Mesendoderm (in vitro differentiated cells): ENCODE measurements around the gene PITPNC1.

Experiments used
- DNase-seq: peaks from one replicate; pipeline ENCODE4 v3.0.0; 2013
- H2AK5ac ChIP-seq: 2 replicates; pipeline ENCODE4 v1.6.1; 2013; ENCODE audit warnings: low read length, inconsistent platforms
- H2BK120ac ChIP-seq: 2 replicates; pipeline ENCODE4 v1.6.1; 2013; ENCODE audit warnings: low read depth, mild to moderate bottlenecking, low read length, moderate library complexity, mixed read lengths
- H2BK15ac ChIP-seq: replicated peaks from 2 replicates; pipeline ENCODE4 v1.6.1; 2013; ENCODE audit warnings: low read depth, mild to moderate bottlenecking, moderate library complexity
- H2BK5ac ChIP-seq: 2 replicates; pipeline ENCODE4 v1.6.1; 2013; ENCODE audit warnings: low read length, inconsistent platforms
- H3K18ac ChIP-seq: 2 replicates; pipeline ENCODE4 v1.6.1; 2013; ENCODE audit warnings: mild to moderate bottlenecking, low read length, mixed read lengths
- H3K23ac ChIP-seq: one replicate; pipeline ENCODE4 v1.6.1; 2013; ENCODE audit warnings: low read length
- H3K27ac ChIP-seq: 2 replicates; pipeline ENCODE4 v1.5.1; 2013; ENCODE audit warnings: low read depth, mild to moderate bottlenecking, inconsistent platforms, low read length, moderate library complexity
- H3K27me3 ChIP-seq: 2 replicates; pipeline ENCODE4 v1.6.1; 2013; ENCODE audit warnings: low read length, control low read depth, mild to moderate bottlenecking, inconsistent platforms; ENCODE audit not compliant: insufficient read depth, poor library complexity
- H3K36me3 ChIP-seq: 2 replicates; pipeline ENCODE4 v1.6.1; 2013; ENCODE audit warnings: low read length, inconsistent platforms; ENCODE audit not compliant: control insufficient read depth, insufficient read depth
- H3K4ac ChIP-seq: one replicate; pipeline ENCODE4 v1.6.1; 2013; ENCODE audit warnings: low read depth, mild to moderate bottlenecking, low read length, moderate library complexity
- H3K4me1 ChIP-seq: 2 replicates; pipeline ENCODE4 v1.6.1; 2013; ENCODE audit warnings: low read depth, low read length, inconsistent platforms; ENCODE audit not compliant: control insufficient read depth
- H3K4me2 ChIP-seq: 2 replicates; pipeline ENCODE4 v1.6.1; 2013; ENCODE audit warnings: low read length
- H3K4me3 ChIP-seq: 2 replicates; pipeline ENCODE4 v1.5.1; 2013; ENCODE audit warnings: mild to moderate bottlenecking, low read length
- H3K56ac ChIP-seq: one replicate; pipeline ENCODE4 v1.6.1; 2013; ENCODE audit warnings: low read length
- H3K79me1 ChIP-seq: 2 replicates; pipeline ENCODE4 v1.6.1; 2013; ENCODE audit warnings: low read length, inconsistent platforms
- H3K79me2 ChIP-seq: 2 replicates; pipeline ENCODE4 v1.6.1; 2013; ENCODE audit warnings: mild to moderate bottlenecking, low read length; ENCODE audit not compliant: control insufficient read depth, insufficient read depth
- H3K9ac ChIP-seq: 2 replicates; pipeline ENCODE4 v1.6.1; 2013; ENCODE audit warnings: low read length, inconsistent platforms
- H4K5ac ChIP-seq: one replicate; pipeline ENCODE4 v1.6.1; 2013; ENCODE audit warnings: low read length
- H4K8ac ChIP-seq: one replicate; pipeline ENCODE4 v1.6.1; 2013; ENCODE audit warnings: low read depth, mild to moderate bottlenecking, control low read depth, low read length, moderate library complexity
- WGBS: extraction: QIAGEN DNeasy Blood & Tissue Kit; methylation state at CpG from one replicate; pipeline ENCODE4 v1.1.7; 2013; ENCODE audit warnings: low lambda C conversion rate, missing lambda C conversion rate; ENCODE audit not compliant: insufficient coverage; ENCODE audit errors: extremely low coverage; 5-methylcytosine and 5-hydroxymethylcytosine counted together

The PITPNC1 gene

GRCh38 chr17:67500261-67500660 is 123.2 kb downstream of the PITPNC1 start:
- H3K18ac ChIP-seq: no peak overlapping the region
- no peaks in the 10 kb centered on the region for H3K27me3 ChIP-seq
- no peak overlapping the region for H4K5ac ChIP-seq
- H3K56ac ChIP-seq: no peak overlapping the region
- H3K27ac ChIP-seq: no peak overlapping the region
- H2BK15ac ChIP-seq: no peak overlapping the region
- no peak overlapping the region for H3K9ac ChIP-seq
- H3K4me2 ChIP-seq: no peak overlapping the region
- no peak overlapping the region for H2BK5ac ChIP-seq
- no peaks in the 10 kb centered on the region for H3K36me3 ChIP-seq
- no CpG with 5 or more reads among the region's 2 CpGs for WGBS
- H3K4me1 ChIP-seq: no peaks in the 10 kb centered on the region
- H3K79me1 ChIP-seq: no peaks in the 10 kb centered on the region
- no peak overlapping the region for H3K4ac ChIP-seq
- H3K23ac ChIP-seq: no peak overlapping the region
- no peak for DNase-seq
- H3K4me3 ChIP-seq: no peak overlapping the region
- H3K79me2 ChIP-seq: peaks cover 3% of the 10 kb centered on the region
- no peak overlapping the region for H2BK120ac ChIP-seq
- no peak overlapping the region for H2AK5ac ChIP-seq
- no peak overlapping the region for H4K8ac ChIP-seq

GRCh38 chr17:67500677-67501300 is 123.7 kb downstream of the PITPNC1 start:
- H3K27me3 ChIP-seq: no peaks in the 10 kb centered on the region
- no peak overlapping the region for H3K4me2 ChIP-seq
- no peak overlapping the region for H3K4ac ChIP-seq
- H3K27ac ChIP-seq: no peak overlapping the region
- H3K36me3 ChIP-seq: no peaks in the 10 kb centered on the region
- H2BK5ac ChIP-seq: no peak overlapping the region
- no peak overlapping the region for H3K18ac ChIP-seq
- no peak overlapping the region for H2BK120ac ChIP-seq
- DNase-seq: no peak
- no peak overlapping the region for H4K5ac ChIP-seq
- no peak overlapping the region for H3K23ac ChIP-seq
- H3K79me2 ChIP-seq: peaks cover 3% of the 10 kb centered on the region
- H3K56ac ChIP-seq: no peak overlapping the region
- no peak overlapping the region for H2BK15ac ChIP-seq
- H3K4me3 ChIP-seq: no peak overlapping the region
- no peak overlapping the region for H2AK5ac ChIP-seq
- H3K4me1 ChIP-seq: no peaks in the 10 kb centered on the region
- no peak overlapping the region for H4K8ac ChIP-seq
- H3K79me1 ChIP-seq: peaks cover 1% of the 10 kb centered on the region
- no CpG with 5 or more reads among the region's 11 CpGs for WGBS
- H3K9ac ChIP-seq: no peak overlapping the region

- Histone ChIP-seq H3K4me2 (no peak overlapping the region), H3K79me2 (peaks cover 3% of the 10 kb centered on the region), H3K56ac (no peak overlapping the region), H3K18ac (no peak overlapping the region), H2AK5ac (no peak overlapping the region), H3K4me1 (no peaks in the 10 kb centered on the region), H2BK15ac (no peak overlapping the region), H4K8ac (no peak overlapping the region), H3K23ac (no peak overlapping the region), H2BK120ac (no peak overlapping the region), H3K27me3 (no peaks in the 10 kb centered on the region), H3K36me3 (no peaks in the 10 kb centered on the region), H3K27ac (no peak overlapping the region), H2BK5ac (no peak overlapping the region), H3K4ac (no peak overlapping the region), H3K4me3 (no peak overlapping the region), H4K5ac (no peak overlapping the region), H3K79me1 (peaks cover 3% of the 10 kb centered on the region), H3K9ac (no peak overlapping the region)
- WGBS: no CpG with 5 or more reads among the region's 3 CpGs
- DNase-seq: no peak
Observed at GRCh38 chr17:67502151-67502550, 125.1 kb downstream of the PITPNC1 start.

- Histone ChIP-seq H4K8ac (no peak overlapping the region), H2AK5ac (no peak overlapping the region), H3K27me3 (no peaks in the 10 kb centered on the region), H2BK120ac (no peak overlapping the region), H3K4me3 (no peak overlapping the region), H3K79me2 (peaks cover 4% of the 10 kb centered on the region), H3K23ac (no peak overlapping the region), H3K9ac (no peak overlapping the region), H2BK15ac (no peak overlapping the region), H3K79me1 (peaks cover 3% of the 10 kb centered on the region), H2BK5ac (no peak overlapping the region), H3K36me3 (no peaks in the 10 kb centered on the region), H3K56ac (no peak overlapping the region), H3K27ac (no peak overlapping the region), H3K4ac (no peak overlapping the region), H3K18ac (no peak overlapping the region), H3K4me1 (no peaks in the 10 kb centered on the region), H4K5ac (no peak overlapping the region), H3K4me2 (no peak overlapping the region)
- DNase-seq: no peak
- WGBS: no CpG with 5 or more reads among the region's 1 CpG
Observed at GRCh38 chr17:67503184-67503583, 126.1 kb downstream of the PITPNC1 start.

GRCh38 chr17:67503739-67504138 is 126.7 kb downstream of the PITPNC1 start:
- Histone ChIP-seq H4K5ac (no peak overlapping the region), H3K23ac (no peak overlapping the region), H3K4me3 (no peak overlapping the region), H3K4me1 (no peaks in the 10 kb centered on the region), H3K36me3 (no peaks in the 10 kb centered on the region), H2AK5ac (no peak overlapping the region), H2BK15ac (no peak overlapping the region), H3K9ac (no peak overlapping the region), H2BK120ac (no peak overlapping the region), H3K27ac (no peak overlapping the region), H3K4ac (no peak overlapping the region), H4K8ac (no peak overlapping the region), H3K79me1 (peaks cover 3% of the 10 kb centered on the region), H2BK5ac (no peak overlapping the region), H3K18ac (no peak overlapping the region), H3K56ac (no peak overlapping the region), H3K4me2 (no peak overlapping the region), H3K27me3 (no peaks in the 10 kb centered on the region), H3K79me2 (peaks cover 4% of the 10 kb centered on the region)
- no CpG with 5 or more reads among the region's 2 CpGs for WGBS
- no peak for DNase-seq

- no peaks in the 10 kb centered on the region for H3K27me3 ChIP-seq
- no peak overlapping the region for H4K5ac ChIP-seq
- H2BK15ac ChIP-seq: no peak overlapping the region
- no peak overlapping the region for H2BK120ac ChIP-seq
- no peak overlapping the region for H2BK5ac ChIP-seq
- peaks cover 3% of the 10 kb centered on the region for H3K79me1 ChIP-seq
- H2AK5ac ChIP-seq: no peak overlapping the region
- H3K23ac ChIP-seq: no peak overlapping the region
- WGBS: no CpG with 5 or more reads among the region's 2 CpGs
- H3K4ac ChIP-seq: no peak overlapping the region
- no peaks in the 10 kb centered on the region for H3K36me3 ChIP-seq
- no peaks in the 10 kb centered on the region for H3K4me1 ChIP-seq
- DNase-seq: no peak
- H4K8ac ChIP-seq: no peak overlapping the region
- peak overlapping the region; percentile 68 for H3K18ac ChIP-seq
- no peak overlapping the region for H3K4me3 ChIP-seq
- no peak overlapping the region for H3K9ac ChIP-seq
- H3K56ac ChIP-seq: no peak overlapping the region
- H3K79me2 ChIP-seq: peaks cover 4% of the 10 kb centered on the region
- H3K27ac ChIP-seq: no peak overlapping the region
- H3K4me2 ChIP-seq: no peak overlapping the region
Observed at GRCh38 chr17:67504182-67504581, 127.1 kb downstream of the PITPNC1 start.
